Activated CD4-positive, alpha-beta T cell treated with anti-CD3 and anti-CD28 coated beads for 36 hours (primary cell): ENCODE results near the gene NGEF. TPM values are rescaled to one million over a fixed set of nuclear protein-coding genes. Genes with fewer than 3 reads are reported as not detected.

ENCODE experiments used
- ATAC-seq: fragments of 200-7000 bp; cut with Tn5 transposase; one replicate; pipeline ENCODE4 v1.10.0; 2021; ENCODE audit warnings: mild to moderate bottlenecking, moderate library complexity
- CTCF ChIA-PET: fragments of 350-600 bp; sonication (Branson Sonifier 250); formaldehyde crosslinking; loops from one replicate; lab custom pipeline; 2021; ENCODE audit warnings: antibody characterized with exemption; lab: Charles Lee
- POLR2A ChIA-PET: fragments of 350-600 bp; sonication (Branson Sonifier 250); formaldehyde crosslinking; loops from one replicate; lab custom pipeline; 2021; ENCODE audit warnings: antibody characterized with exemption, inconsistent platforms; lab: Charles Lee
- DNase-seq: peaks from one replicate; pipeline ENCODE4 v3.0.0-alpha.2; 2020
- H3K27ac Mint-ChIP-seq: one replicate; pipeline ENCODE4 v1.8.0; 2021; ENCODE audit warnings: mixed read lengths
- H3K27me3 Mint-ChIP-seq: one replicate; pipeline ENCODE4 v1.8.0; 2021; ENCODE audit warnings: mixed read lengths
- H3K36me3 Mint-ChIP-seq: one replicate; pipeline ENCODE4 v1.8.0; 2021; ENCODE audit warnings: low read depth, mixed read lengths
- H3K4me1 Mint-ChIP-seq: one replicate; pipeline ENCODE4 v1.8.0; 2021; ENCODE audit warnings: mixed read lengths
- H3K4me3 Mint-ChIP-seq: one replicate; pipeline ENCODE4 v1.8.0; 2021; ENCODE audit warnings: mild to moderate bottlenecking, moderate library complexity, mixed read lengths
- H3K9me3 Mint-ChIP-seq: one replicate; pipeline ENCODE4 v1.8.0; 2021; ENCODE audit warnings: low read depth, mixed read lengths
- intact Hi-C, 2 experiments: fragments of 100-400 bp; cut with DNase I in 1 of 2; cut with micrococcal nuclease in 1 of 2; formaldehyde crosslinking; loops; one replicate each; pipeline versions ENCODE4 v1.14.2 to v1.15.1; 2022 to 2024; cut with DNase I, micrococcal nuclease
- total RNA-seq, 2 experiments: library from RNA; stranded (reverse); gene quantifications; one replicate each; pipeline ENCODE4 v1.2.3, GENCODE V29; 2021

The NGEF gene
- total RNA-seq, 2 experiments from 2014 or later: 1.5 to 2.0 TPM

- H3K36me3 Mint-ChIP-seq: no peaks in the 10 kb centered on the region
- H3K9me3 Mint-ChIP-seq: no peaks in the 10 kb centered on the region
- H3K27me3 Mint-ChIP-seq: peaks cover 7% of the 10 kb centered on the region
- DNase-seq: peak; percentile 67
- H3K4me3 Mint-ChIP-seq: peak overlapping the region; percentile 50
- H3K4me1 Mint-ChIP-seq: peaks cover 5% of the 10 kb centered on the region
- POLR2A ChIA-PET: no interaction called here
- intact Hi-C loops: loop anchor here in 1 of 2 experiments (2.0 to 5.0 kb wide), 2 partner anchors 52 to 269 kb away; no protein-coding TSS in a partner anchor
- CTCF ChIA-PET: no interaction called here
- H3K27ac Mint-ChIP-seq: no peak overlapping the region
- ATAC-seq: peak; percentile 69
Observed at GRCh38 chr2:232876161-232876977, 136.7 kb downstream of the NGEF start.

DNA sequence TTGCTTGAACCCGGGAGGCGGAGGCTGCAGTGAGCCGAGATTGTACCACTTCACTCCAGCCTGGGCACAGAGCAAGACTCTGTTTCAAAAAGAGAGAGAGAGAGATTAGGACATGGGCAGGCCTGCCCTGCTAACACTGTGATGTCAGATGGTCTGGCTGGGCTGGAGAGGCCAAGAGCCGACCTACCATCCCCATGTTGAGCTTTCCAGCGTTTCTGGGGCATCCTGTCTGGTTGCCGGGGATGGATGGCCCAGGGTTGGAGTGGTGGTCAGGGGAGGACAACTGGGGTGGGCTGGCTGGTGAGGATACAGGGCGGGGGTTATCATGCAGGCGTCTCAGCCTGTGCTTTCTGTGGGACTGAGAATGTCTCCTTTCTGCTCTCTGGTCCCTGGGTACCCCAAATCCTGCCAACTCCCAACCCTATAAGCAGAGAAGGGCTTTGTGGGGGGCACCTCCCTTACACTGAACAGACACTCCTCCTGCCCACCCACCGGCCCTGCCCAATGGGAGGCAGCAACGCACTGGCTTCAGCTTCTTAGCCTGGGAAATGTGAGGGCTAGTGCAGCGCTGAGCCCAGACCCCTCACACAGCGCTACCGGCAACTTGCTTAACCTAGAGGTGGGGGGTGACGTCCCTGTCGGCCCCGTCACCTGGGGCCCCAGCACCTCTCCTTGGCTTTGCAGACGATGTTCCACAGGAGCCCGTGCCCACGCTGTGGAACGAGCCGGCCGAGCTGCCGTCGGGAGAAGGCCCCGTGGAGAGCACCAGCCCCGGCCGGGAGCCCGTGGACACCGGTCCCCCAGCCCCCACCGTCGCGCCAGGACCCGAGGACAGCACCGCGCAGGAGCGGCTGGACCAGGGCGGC, 137.6 kb downstream of the NGEF start:
- peak; percentile 22 for ATAC-seq
- Mint-ChIP-seq H3K27me3 (peaks cover 7% of the 10 kb centered on the region), H3K4me1 (peaks cover 5% of the 10 kb centered on the region), H3K9me3 (no peaks in the 10 kb centered on the region), H3K27ac (no peak overlapping the region), H3K36me3 (no peaks in the 10 kb centered on the region), H3K4me3 (peak overlapping the region; percentile 54)
- POLR2A ChIA-PET: no interaction called here
- DNase-seq: peak; percentile 25
- CTCF ChIA-PET: interaction anchor here (1.0 kb wide), 1 partner anchor 179 kb away, joined by 3 read pairs; no protein-coding TSS in a partner anchor
- intact Hi-C loops: loop anchor here in 1 of 2 experiments (2.0 to 5.0 kb wide), 2 partner anchors 53 to 268 kb away; no protein-coding TSS in a partner anchor

DNA sequence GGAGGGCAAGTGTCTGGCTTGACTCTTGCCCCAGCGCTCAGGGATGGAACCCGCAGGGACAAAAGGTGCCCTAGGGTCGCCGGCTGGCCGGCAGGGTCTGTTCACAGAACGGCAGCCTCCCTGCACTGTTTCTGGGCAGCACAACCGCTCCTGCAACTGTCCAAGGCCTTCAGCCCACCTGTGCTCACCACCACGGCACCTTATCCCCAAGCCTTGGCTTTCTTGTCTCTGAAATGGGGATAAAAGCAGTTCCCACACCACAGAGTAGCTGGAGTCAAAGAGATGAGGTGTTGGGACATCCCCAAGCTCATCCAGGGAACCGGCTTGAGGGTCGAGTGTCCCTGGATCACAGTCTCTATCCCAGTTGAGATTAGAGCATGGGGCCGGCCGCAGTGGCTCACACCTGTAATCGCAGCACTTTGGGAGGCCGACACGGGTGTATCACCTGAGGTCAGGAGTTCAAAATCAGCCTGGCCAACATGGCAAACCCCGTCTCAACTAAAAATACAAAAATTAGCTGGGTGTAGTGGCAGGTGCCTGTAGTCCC, 138.3 kb downstream of the NGEF start:
- POLR2A ChIA-PET: no interaction called here
- CTCF ChIA-PET: interaction anchor here (1.0 kb wide), 1 partner anchor 179 kb away, joined by 3 read pairs; no protein-coding TSS in a partner anchor
- no peak for ATAC-seq
- DNase-seq: no peak
- H3K4me3 Mint-ChIP-seq: peak overlapping the region; percentile 54
- no peaks in the 10 kb centered on the region for H3K36me3 Mint-ChIP-seq
- H3K9me3 Mint-ChIP-seq: no peaks in the 10 kb centered on the region
- H3K27me3 Mint-ChIP-seq: peaks cover 7% of the 10 kb centered on the region
- H3K27ac Mint-ChIP-seq: no peak overlapping the region
- H3K4me1 Mint-ChIP-seq: peaks cover 5% of the 10 kb centered on the region
- intact Hi-C loops: loop anchor here in 1 of 2 experiments (5.0 kb wide), 1 partner anchor 267 kb away; no protein-coding TSS in a partner anchor

DNA sequence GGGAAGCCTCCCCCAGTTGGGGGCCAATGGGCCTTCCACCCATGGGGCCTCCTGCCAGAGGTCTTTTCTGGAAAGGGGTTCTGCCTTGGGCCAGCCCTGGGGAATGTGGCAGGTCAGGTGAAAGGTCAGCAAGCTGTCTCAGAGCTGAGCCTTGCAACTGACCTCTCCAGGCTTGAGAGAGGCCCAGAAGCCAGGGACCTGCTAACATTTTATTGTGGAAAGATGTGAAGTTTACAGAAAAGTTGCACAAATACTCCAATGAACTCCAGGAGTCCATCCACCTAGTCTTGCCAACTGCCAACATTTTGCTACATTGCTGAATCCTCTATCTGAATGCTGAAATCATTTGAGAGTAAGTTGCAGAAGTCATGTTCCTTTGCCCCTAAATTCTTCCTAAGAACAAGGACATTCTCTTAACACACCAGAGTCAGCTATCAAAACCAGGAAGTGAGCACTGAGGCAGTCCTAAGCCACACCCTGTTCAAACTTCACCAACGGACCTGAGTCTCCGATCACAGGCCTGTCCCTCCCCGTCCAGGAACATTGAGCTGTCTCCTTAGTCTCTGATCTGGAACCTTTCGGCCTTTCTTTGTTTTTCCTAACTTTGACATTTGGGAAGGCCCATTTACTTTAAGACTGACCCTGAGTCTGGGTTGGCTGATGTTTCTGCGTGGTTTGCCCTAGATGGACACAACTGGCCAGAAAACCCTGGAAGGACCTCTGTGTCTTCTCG, 139.0 kb downstream of the NGEF start:
- CTCF ChIA-PET: no interaction called here
- intact Hi-C loops: no loop called here
- H3K36me3 Mint-ChIP-seq: no peaks in the 10 kb centered on the region

DNA sequence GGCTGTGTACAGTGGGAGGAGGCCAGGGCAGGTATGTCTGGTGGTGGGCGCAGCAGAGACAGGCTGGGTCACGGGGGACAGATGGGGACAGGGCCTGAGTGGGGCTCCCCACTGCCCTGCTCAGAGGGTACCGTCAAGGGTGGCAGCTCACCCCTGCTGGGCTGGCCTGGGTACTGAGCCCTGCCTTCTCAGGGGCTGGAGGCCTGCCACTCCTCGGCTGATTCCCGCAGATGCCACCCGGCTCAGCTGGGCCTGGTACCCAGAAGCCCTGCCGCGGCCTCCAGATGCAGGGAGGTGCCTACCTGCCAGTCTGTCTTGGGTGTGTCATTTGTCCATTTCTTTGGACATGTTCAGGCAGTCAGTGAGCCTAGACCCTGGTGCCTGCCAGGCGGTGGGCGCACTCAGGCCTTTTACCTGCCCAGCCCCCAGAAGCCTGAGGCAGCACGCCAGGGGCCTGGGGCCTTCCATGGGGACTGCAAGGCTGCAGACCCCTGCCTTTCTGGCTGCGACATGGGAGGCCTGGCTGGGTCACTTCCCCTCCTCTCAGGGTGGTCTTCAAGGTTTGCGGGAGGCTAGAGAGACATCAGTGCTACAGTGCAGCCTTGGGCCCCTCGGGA, 139.7 kb downstream of the NGEF start:
- no peak overlapping the region for H3K27ac Mint-ChIP-seq
- POLR2A ChIA-PET: no interaction called here
- no peak overlapping the region for H3K4me3 Mint-ChIP-seq
- peaks cover 5% of the 10 kb centered on the region for H3K4me1 Mint-ChIP-seq
- H3K36me3 Mint-ChIP-seq: no peaks in the 10 kb centered on the region
- DNase-seq (no peak), ATAC-seq (no peak)
- CTCF ChIA-PET: no interaction called here
- H3K27me3 Mint-ChIP-seq: peaks cover 7% of the 10 kb centered on the region
- H3K9me3 Mint-ChIP-seq: no peaks in the 10 kb centered on the region
- intact Hi-C loops: no loop called here

More for the DNA sequence above, 139.0 kb downstream of the NGEF start:
- no peak for DNase-seq
- H3K9me3 Mint-ChIP-seq: no peaks in the 10 kb centered on the region
- POLR2A ChIA-PET: interaction anchor here (0.5 to 0.6 kb wide), 2 partner anchors 11 to 52 kb away, joined by 3 to 5 read pairs; no protein-coding TSS in a partner anchor
- no peak for ATAC-seq
- no peak overlapping the region for H3K27ac Mint-ChIP-seq
- H3K4me3 Mint-ChIP-seq: no peak overlapping the region
- peaks cover 7% of the 10 kb centered on the region for H3K27me3 Mint-ChIP-seq
- H3K4me1 Mint-ChIP-seq: peaks cover 5% of the 10 kb centered on the region

DNA sequence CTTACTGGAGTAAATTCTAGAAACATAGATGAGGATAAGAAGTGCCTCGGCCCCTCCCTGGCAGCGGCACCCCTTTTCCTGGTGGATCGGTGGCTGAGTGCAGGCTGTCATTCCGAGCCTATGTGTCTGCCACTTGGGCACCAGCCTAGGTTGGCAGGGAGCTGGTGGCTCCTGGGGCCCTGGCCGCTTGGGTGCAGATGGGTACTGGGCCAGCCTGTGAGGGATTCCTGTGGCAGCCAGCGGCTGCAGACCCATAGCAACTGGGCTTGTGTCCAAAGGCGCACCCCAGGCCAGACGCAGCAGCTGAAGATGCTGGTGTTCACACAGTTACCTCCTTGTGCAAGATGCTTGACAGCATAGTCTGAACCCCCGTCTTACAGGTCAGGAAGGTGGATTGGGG, 140.2 kb downstream of the NGEF start:
- H3K4me3 Mint-ChIP-seq: no peak overlapping the region
- H3K4me1 Mint-ChIP-seq: peaks cover 5% of the 10 kb centered on the region
- ChIA-PET POLR2A (no interaction called here), CTCF (interaction anchor here (0.6 to 0.8 kb wide), 2 partner anchors 93 to 181 kb away, joined by 3 read pairs; no protein-coding TSS in a partner anchor)
- H3K9me3 Mint-ChIP-seq: no peaks in the 10 kb centered on the region
- intact Hi-C loops: no loop called here
- ATAC-seq: no peak
- no peaks in the 10 kb centered on the region for H3K36me3 Mint-ChIP-seq
- no peak for DNase-seq
- H3K27ac Mint-ChIP-seq: no peak overlapping the region
- peaks cover 7% of the 10 kb centered on the region for H3K27me3 Mint-ChIP-seq

DNA sequence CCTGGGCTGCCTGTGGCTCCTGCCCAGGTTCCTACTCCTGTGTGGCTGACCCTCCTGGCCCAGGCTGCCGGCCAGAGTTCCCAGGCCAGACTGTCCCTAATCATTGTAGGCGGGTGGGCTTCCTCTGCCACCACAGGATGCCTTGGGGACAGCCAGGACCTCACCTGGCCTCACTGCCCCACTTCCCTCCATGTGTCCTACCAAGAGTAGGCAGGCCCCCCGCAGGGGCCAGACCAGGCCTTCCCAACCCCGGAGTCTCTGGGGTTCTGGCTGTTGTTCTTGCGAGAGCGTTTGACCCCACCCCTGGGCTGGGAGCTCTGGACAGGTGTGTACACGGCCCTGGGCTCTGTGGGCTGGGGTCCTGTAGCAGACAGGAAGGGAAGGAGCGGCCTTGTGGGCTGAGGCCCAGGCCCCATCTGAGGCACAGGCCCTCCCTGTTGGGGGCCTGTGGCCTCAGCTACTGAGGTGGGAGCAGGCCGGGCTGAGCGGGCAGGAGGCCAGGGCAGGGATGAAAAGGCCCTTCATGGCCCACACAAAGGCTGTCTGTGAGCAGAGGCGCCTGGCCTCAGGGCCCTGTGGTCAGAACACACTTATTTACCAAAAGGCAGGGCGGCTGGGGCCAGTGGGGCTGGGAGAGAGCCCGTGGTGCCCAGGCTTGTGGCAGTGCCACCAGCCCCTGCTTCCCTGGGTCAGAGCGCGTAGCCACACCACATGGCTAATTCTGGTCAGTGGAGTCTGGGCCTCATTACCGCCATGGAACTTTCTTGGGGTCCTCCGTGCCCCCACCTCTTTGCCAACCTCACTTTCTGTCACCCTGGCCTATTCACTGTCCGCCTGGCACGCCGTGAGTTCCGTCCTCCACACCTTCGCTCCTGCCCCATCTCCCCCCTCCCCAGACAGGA, 141.0 kb downstream of the NGEF start:
- Mint-ChIP-seq H3K4me3 (no peak overlapping the region), H3K27me3 (peaks cover 7% of the 10 kb centered on the region), H3K9me3 (no peaks in the 10 kb centered on the region), H3K36me3 (no peaks in the 10 kb centered on the region), H3K4me1 (peaks cover 5% of the 10 kb centered on the region), H3K27ac (no peak overlapping the region)
- intact Hi-C loops: no loop called here
- ChIA-PET CTCF (interaction anchor here (0.6 to 0.8 kb wide), 2 partner anchors 94 to 181 kb away, joined by 3 read pairs; no protein-coding TSS in a partner anchor), POLR2A (no interaction called here)
- DNase-seq: no peak
- no peak for ATAC-seq

DNA sequence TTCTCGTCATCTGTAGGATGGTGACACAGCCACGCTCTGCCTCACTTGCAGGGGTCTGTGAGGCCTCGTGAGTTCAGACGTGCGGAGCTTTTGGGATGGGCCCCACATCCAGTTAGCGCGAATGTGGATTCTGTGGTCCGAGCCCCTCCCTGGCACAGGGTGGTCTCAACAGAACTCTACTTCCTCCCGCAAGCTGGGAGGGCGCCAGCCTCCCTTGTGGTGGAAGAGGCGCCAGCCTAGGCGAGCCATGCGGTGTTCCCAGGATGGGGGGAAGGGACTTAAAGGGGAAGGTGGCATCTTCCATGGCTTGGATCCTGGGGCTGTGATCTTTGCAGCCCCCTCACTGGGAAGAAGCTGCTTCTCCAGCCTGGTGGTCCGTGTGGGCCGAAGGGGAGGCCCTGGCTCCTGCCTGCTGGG, 141.6 kb downstream of the NGEF start:
- ChIA-PET POLR2A (no interaction called here), CTCF (no interaction called here)
- Mint-ChIP-seq H3K27ac (no peak overlapping the region), H3K27me3 (peaks cover 7% of the 10 kb centered on the region), H3K9me3 (no peaks in the 10 kb centered on the region), H3K36me3 (no peaks in the 10 kb centered on the region), H3K4me3 (no peak overlapping the region), H3K4me1 (peaks cover 5% of the 10 kb centered on the region)
- no peak for ATAC-seq
- intact Hi-C loops: no loop called here
- DNase-seq: no peak

DNA sequence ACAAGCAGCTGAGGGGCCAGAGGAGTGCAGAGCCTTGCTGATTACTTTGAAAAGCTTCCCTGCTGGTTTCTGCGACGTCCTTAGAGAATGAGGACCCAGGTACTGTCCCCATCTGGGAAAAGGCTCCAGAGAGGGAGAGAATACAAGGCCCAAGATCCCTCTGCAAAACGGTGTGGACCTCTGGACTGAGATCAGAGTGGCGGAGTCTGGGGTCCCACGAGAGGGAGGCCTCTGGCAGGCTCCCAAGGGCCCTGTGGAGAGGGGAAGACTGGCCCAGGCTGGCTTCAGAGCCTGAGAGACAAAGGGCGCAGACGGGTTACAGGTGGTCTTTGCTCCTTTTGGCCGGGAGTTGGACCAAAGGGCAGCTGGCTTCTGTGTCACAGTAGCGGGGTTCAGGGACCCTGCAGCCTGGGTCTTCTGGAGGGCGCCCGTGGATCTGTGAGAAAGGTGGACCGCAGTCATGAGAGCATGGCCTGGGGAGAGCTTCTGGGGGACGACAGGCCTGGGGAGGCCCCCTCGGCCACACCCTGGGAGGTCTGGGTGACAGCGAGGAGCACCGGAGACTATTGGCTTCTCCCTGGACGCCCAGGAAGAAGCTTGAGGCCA, 142.2 kb downstream of the NGEF start:
- ChIA-PET POLR2A (no interaction called here), CTCF (interaction anchor here (0.6 kb wide), 1 partner anchor 399 kb away, joined by 4 read pairs; no protein-coding TSS in a partner anchor)
- ATAC-seq: no peak
- peaks cover 7% of the 10 kb centered on the region for H3K27me3 Mint-ChIP-seq
- intact Hi-C loops: no loop called here
- peaks cover 5% of the 10 kb centered on the region for H3K4me1 Mint-ChIP-seq
- no peak overlapping the region for H3K27ac Mint-ChIP-seq
- H3K36me3 Mint-ChIP-seq: no peaks in the 10 kb centered on the region
- no peaks in the 10 kb centered on the region for H3K9me3 Mint-ChIP-seq
- no peak overlapping the region for H3K4me3 Mint-ChIP-seq
- DNase-seq: no peak
